ENCODE data around the gene RAD54L. TPM values are rescaled to one million over a fixed set of nuclear protein-coding genes. Genes with fewer than 3 reads are reported as not detected.

Gene RAD54L
- polyA plus RNA-seq, 1 donor from 2014 or later: 0.49 TPM

- H3K4me1 Mint-ChIP-seq: peaks cover 0 to 3% (median 1%) of the 10 kb centered on the region in 3 donors
- H3K27ac Mint-ChIP-seq: no peak overlapping the region
- no peaks in the 10 kb centered on the region for H3K27me3 Mint-ChIP-seq
- no peak overlapping the region for H3K4me3 Mint-ChIP-seq
- H3K36me3 Mint-ChIP-seq: no peaks in the 10 kb centered on the region
- H3K9me3 Mint-ChIP-seq: no peaks in the 10 kb centered on the region
Measured at GRCh38 chr1:46256523-46256922, 9.0 kb downstream of the RAD54L start.

- Mint-ChIP-seq H3K36me3 (no peaks in the 10 kb centered on the region), H3K27me3 (no peaks in the 10 kb centered on the region), H3K9me3 (no peaks in the 10 kb centered on the region), H3K4me1 (peaks cover 0 to 2% (median 0%) of the 10 kb centered on the region in 3 donors), H3K27ac (no peak overlapping the region), H3K4me3 (no peak overlapping the region)
Measured at GRCh38 chr1:46262508-46262907, 14.9 kb downstream of the RAD54L start.

DNA sequence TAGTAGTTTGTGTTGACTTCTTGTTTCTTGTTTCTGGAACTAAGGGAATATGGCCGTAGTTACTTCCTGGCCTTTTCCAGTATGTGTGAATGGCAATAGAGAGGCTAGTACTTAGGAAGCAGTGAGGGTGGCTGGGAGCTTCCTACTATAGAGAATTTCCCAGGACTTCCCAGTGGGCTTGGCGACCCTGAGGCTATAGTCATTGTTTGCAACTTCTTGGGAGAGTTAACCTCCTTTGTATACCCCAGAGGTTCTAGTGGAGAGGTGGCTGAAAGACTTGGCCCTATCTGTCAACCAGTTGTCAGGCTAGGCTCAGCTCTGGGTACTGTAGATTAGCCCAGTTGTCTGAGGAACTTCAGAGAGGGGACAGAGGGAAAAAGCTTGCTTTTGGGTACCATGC, 15.6 kb downstream of the RAD54L start:
- Mint-ChIP-seq H3K36me3 (no peaks in the 10 kb centered on the region), H3K9me3 (no peaks in the 10 kb centered on the region), H3K27me3 (no peaks in the 10 kb centered on the region), H3K4me3 (no peak overlapping the region), H3K4me1 (no peaks in the 10 kb centered on the region), H3K27ac (no peak overlapping the region)

- Mint-ChIP-seq H3K4me3 (no peak overlapping the region), H3K27me3 (no peaks in the 10 kb centered on the region), H3K27ac (peak overlapping the region in 1 of 3 donors; percentile 14), H3K9me3 (no peaks in the 10 kb centered on the region), H3K4me1 (no peaks in the 10 kb centered on the region), H3K36me3 (no peaks in the 10 kb centered on the region)
Measured at GRCh38 chr1:46268578-46268977, 21.0 kb downstream of the RAD54L start.

DNA sequence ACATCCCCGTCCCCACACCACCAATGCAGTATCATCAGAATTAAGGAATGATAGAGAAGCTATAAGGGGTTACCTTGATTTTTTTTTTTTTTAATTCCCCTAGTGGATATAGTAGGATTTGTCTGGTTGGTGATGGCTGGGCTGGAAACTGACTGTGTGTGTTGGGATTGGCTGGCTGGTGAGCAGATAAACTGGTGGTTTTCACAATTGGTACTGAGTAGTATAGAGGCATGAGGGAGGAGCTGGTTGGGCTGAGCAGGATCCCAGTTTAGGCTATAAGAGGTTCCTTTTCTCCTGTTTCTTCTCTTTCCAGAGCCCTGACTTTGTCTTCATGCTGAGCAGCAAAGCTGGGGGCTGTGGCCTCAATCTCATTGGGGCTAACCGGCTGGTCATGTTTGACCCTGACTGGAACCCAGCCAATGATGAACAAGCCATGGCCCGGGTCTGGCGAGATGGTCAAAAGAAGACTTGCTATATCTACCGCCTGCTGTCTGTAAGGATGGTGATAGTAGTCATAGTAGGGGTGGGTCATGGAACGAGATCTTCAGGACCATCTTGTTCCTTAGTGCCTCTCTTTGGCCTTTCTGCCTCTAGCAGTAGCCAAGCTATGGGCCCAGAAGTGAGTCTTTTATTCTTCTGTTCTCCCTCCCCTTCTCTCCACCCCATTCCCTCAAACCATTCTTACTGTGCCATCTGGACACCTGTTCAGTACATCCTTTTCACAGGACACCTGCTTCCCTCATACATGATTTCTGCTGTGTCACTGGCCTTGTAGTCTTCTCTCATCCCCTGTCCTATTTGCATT, 26.9 kb downstream of the RAD54L start:
- Mint-ChIP-seq H3K27me3 (no peaks in the 10 kb centered on the region), H3K9me3 (no peaks in the 10 kb centered on the region), H3K27ac (no peak overlapping the region), H3K36me3 (peaks cover 2% of the 10 kb centered on the region), H3K4me1 (no peaks in the 10 kb centered on the region), H3K4me3 (no peak overlapping the region)

DNA sequence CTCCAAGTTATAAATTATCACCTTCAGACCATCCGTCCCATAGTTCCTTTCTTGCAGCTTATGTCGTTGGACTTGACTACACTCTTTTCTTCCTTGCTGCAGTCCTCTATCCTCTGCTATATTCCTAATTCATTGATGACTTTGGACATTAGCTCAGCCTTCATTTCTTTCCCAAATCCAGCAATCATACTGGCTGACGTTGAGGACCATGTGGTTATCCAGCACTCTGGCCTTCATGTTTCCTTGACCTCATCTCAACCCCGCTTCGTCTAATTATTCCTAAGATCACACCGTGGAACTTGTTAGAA, 27.4 kb downstream of the RAD54L start:
- Mint-ChIP-seq H3K27ac (no peak overlapping the region), H3K36me3 (peaks cover 2% of the 10 kb centered on the region), H3K27me3 (no peaks in the 10 kb centered on the region), H3K4me1 (no peaks in the 10 kb centered on the region), H3K9me3 (no peaks in the 10 kb centered on the region), H3K4me3 (peak overlapping the region in 1 of 4 donors; percentile 52)

DNA sequence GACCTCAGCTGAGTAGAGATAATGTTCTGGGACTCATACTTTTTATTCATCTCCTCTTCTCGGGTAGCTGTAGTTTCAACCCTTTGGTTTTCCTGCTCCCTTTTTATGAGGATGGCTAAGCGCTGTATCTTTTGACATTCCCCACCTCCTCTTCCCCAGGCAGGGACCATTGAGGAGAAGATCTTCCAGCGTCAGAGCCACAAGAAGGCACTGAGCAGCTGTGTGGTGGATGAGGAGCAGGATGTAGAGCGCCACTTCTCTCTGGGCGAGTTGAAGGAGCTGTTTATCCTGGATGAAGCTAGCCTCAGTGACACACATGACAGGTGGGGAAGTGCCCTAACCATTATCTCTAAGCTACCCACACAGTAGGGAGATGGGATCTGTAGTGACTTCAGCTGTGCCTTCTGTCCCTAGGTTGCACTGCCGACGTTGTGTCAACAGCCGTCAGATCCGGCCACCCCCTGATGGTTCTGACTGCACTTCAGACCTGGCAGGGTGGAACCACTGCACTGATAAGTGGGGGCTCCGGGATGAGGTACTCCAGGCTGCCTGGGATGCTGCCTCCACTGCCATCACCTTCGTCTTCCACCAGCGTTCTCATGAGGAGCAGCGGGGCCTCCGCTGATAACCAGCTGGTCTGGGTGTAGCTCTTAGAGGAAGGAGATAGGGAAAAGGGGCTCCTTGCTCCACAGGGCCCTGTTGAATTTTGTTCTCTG, 30.3 kb downstream of the RAD54L start:
- no peaks in the 10 kb centered on the region for H3K27me3 Mint-ChIP-seq
- no peaks in the 10 kb centered on the region for H3K9me3 Mint-ChIP-seq
- no peak overlapping the region for H3K27ac Mint-ChIP-seq
- peaks cover 3% of the 10 kb centered on the region for H3K36me3 Mint-ChIP-seq
- H3K4me1 Mint-ChIP-seq: no peaks in the 10 kb centered on the region
- H3K4me3 Mint-ChIP-seq: no peak overlapping the region

- peaks cover 5% of the 10 kb centered on the region for H3K36me3 Mint-ChIP-seq
- no peaks in the 10 kb centered on the region for H3K27me3 Mint-ChIP-seq
- H3K9me3 Mint-ChIP-seq: no peaks in the 10 kb centered on the region
- peak overlapping the region in 1 of 4 donors; percentile 14 for H3K4me3 Mint-ChIP-seq
- H3K27ac Mint-ChIP-seq: no peak overlapping the region
- H3K4me1 Mint-ChIP-seq: peaks cover 0 to 4% (median 0%) of the 10 kb centered on the region in 3 donors
Measured at GRCh38 chr1:46278807-46279206, 31.2 kb downstream of the RAD54L start.

- no peak overlapping the region for H3K27ac Mint-ChIP-seq
- no peaks in the 10 kb centered on the region for H3K9me3 Mint-ChIP-seq
- no peak overlapping the region for H3K4me3 Mint-ChIP-seq
- peaks cover 0 to 4% (median 0%) of the 10 kb centered on the region in 3 donors for H3K4me1 Mint-ChIP-seq
- H3K36me3 Mint-ChIP-seq: peaks cover 5% of the 10 kb centered on the region
- no peaks in the 10 kb centered on the region for H3K27me3 Mint-ChIP-seq
Measured at GRCh38 chr1:46280092-46280491, 32.5 kb downstream of the RAD54L start.

- no peaks in the 10 kb centered on the region for H3K9me3 Mint-ChIP-seq
- no peak overlapping the region for H3K4me3 Mint-ChIP-seq
- H3K4me1 Mint-ChIP-seq: peaks cover 0 to 4% (median 0%) of the 10 kb centered on the region in 3 donors
- no peaks in the 10 kb centered on the region for H3K27me3 Mint-ChIP-seq
- H3K36me3 Mint-ChIP-seq: peaks cover 5% of the 10 kb centered on the region
- no peak overlapping the region for H3K27ac Mint-ChIP-seq
Measured at GRCh38 chr1:46281021-46281420, 33.5 kb downstream of the RAD54L start.

GRCh38 chr1:46284058-46284457, 36.5 kb downstream of the RAD54L start:
- Mint-ChIP-seq H3K27ac (no peak overlapping the region), H3K4me1 (peaks cover 0 to 4% (median 0%) of the 10 kb centered on the region in 3 donors), H3K9me3 (no peaks in the 10 kb centered on the region), H3K4me3 (no peak overlapping the region), H3K27me3 (no peaks in the 10 kb centered on the region), H3K36me3 (peaks cover 3% of the 10 kb centered on the region)

DNA sequence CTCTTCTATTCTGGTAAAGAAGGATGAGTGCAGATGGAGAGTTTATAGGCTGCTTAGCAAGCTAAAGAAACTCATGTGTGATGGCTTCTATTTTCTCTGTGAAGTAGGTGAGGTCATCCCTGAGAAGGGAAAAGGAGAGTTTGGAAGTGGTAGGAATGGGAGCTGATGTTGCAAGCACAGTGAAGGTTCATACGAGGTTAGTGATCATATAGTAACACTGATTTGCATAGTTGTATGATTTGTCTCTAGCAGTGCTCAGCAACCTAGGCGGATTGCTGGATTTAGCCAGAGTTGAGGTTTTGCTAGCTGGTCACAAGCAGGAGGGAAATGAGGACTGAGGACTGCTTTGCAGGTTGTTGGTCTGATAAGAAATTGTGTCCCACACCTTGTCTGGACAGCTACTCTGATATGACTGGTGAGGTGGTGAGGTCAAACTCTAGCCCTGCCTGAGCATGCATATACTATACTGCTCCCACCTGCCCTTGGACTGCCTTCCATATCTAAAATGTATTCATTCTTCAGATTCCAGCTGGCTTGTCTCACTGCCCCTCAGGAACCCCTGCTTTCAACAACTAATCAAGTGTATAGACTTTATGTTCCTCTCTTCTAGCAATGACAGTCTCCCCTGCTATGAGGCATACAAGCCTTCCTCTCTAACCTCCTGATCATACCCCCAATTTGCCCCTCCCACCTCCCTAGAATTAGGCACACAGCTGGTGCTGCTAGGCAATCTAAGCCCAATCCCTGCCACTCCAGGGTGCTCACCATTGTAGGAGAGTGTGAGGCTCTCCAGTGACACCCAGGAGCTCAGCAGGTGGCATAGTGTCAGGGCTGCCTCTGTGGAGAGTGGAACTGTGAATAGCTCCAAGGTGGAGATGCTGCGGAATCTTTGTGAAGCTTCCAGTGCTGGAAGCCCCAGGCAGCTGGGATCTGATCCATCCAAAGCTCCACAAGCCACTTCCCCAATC, 37.3 kb downstream of the RAD54L start:
- peak overlapping the region in 1 of 3 donors; percentile 31 for H3K27ac Mint-ChIP-seq
- no peak overlapping the region for H3K4me3 Mint-ChIP-seq

GRCh38 chr1:46285730-46286477, 38.3 kb downstream of the RAD54L start:
- Mint-ChIP-seq H3K9me3 (no peaks in the 10 kb centered on the region), H3K27ac (peak overlapping the region in 1 of 3 donors; percentile 31), H3K4me3 (no peak overlapping the region), H3K4me1 (peaks cover 0 to 4% (median 0%) of the 10 kb centered on the region in 3 donors), H3K27me3 (no peaks in the 10 kb centered on the region), H3K36me3 (peaks cover 3% of the 10 kb centered on the region)

More for the DNA sequence above, 37.3 kb downstream of the RAD54L start:
- Mint-ChIP-seq H3K9me3 (no peaks in the 10 kb centered on the region), H3K36me3 (peaks cover 3% of the 10 kb centered on the region), H3K4me1 (peaks cover 0 to 4% (median 0%) of the 10 kb centered on the region in 3 donors), H3K27me3 (no peaks in the 10 kb centered on the region)

GRCh38 chr1:46288485-46289133, 41.0 kb downstream of the RAD54L start:
- H3K4me3 Mint-ChIP-seq: no peak overlapping the region
- H3K27ac Mint-ChIP-seq: no peak overlapping the region
- no peaks in the 10 kb centered on the region for H3K4me1 Mint-ChIP-seq
- H3K27me3 Mint-ChIP-seq: no peaks in the 10 kb centered on the region
- H3K9me3 Mint-ChIP-seq: no peaks in the 10 kb centered on the region
- H3K36me3 Mint-ChIP-seq: no peaks in the 10 kb centered on the region

Data from IgD-negative memory B cell (primary cell).